HG02938 (cell line): ENCODE results near the gene PLEKHM3.

ENCODE experiments used
- ATAC-seq: cut with Tn5 transposase; IDR thresholded peaks from one replicate; pipeline ENCODE4 v1.9.1; 2021; ENCODE audit warnings: mild to moderate bottlenecking, moderate library complexity; ENCODE audit not compliant: unreplicated experiment

PLEKHM3 gene

GRCh38 chr2:207805566-207806226 lies 219.6 kb downstream of the PLEKHM3 start:
- no peak for ATAC-seq

- no peak for ATAC-seq
Observed at GRCh38 chr2:207802650-207803049, 222.7 kb downstream of the PLEKHM3 start.

- ATAC-seq = no peak
Observed at GRCh38 chr2:207801259-207801658, 224.1 kb downstream of the PLEKHM3 start.

DNA sequence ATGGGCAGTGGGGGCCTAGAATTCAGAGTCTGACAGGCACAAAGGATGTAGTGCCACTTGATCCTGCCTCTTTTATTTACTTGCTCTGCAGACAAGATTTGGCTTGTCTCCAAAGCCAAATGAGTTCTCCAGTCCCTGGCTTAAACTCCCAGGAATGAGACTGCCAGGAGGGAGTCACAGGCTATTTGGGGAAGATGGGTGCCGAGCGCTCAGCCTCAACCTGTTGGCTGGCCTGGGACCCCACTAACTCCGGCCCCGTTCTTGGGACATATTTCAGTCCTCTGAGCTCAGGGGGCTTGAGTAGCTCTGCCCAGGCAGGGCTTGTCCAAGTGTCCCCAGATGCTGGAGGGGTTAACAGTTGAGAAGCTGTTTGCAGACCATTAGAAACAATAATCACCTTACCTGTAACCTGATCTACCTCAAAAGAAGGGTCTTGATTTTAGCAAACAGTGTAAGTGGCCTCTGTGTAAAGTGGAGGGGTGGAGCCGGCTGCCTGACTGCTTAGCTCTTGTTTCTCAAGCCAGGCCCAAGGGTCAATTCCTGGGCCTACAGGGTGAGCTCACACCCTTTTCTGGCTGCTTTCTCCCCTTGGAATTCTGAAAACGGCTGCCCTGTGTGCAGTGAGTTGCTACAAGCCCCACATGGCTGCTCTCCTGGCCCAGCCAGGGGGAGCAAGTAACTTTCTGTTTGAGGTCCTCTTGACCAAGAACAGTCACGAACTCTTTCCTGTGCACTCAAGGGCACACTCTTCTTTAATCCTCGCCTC lies 228.6 kb downstream of the PLEKHM3 start:
- ATAC-seq = no peak

- ATAC-seq = no peak
Observed at GRCh38 chr2:207792244-207792785, 233.0 kb downstream of the PLEKHM3 start.

DNA sequence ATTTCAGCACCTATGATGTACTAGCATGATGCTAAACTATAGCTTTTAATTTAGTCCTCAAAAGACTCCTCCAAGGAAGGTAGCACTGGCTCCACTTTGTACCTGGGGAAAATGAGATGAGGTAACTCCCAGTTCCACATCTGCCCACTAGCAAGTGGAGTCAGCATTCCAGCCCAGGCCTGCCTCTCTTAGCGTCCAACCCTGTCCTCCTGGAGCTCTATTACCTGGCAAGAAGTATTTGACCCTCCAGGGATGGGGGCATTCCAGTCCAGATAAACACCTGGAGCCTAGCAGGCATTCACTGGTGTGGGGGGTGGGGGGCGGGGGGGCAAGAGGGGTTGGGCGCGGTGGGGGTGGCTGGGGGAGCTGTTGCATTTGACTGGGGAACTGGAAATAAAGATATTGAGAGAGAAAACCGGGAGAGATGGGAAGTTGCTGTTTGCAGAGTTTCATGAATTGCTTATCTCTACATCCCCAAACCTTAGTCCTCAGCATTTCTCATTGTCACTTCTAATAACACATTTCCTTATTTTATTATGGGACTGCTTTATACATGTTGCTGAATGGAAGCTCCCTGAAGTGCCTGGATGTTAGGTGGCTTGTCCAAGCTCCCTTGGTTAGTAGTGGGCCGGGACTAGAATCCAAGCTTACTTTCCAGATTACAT lies 233.6 kb downstream of the PLEKHM3 start:
- no peak for ATAC-seq

DNA sequence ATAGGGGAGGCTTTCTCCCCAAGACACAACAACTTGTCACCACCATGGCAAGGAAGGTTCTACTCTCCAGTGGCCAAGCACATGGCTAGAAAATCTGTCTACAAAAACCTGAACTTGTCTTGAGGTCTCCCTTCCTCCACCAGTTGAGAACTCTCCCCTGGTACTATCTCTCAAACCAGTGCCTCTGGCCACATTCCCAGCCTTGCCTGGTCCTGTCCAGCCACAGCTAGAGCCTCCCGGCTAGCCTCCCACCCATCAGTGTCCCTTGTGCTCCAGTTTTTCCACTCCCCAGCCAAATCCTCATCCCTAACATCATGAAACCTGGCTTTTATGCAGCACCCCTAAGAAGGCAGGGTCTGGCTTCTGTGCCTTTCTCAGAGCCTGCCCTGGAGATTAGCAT lies 234.4 kb downstream of the PLEKHM3 start:
- ATAC-seq = no peak

DNA sequence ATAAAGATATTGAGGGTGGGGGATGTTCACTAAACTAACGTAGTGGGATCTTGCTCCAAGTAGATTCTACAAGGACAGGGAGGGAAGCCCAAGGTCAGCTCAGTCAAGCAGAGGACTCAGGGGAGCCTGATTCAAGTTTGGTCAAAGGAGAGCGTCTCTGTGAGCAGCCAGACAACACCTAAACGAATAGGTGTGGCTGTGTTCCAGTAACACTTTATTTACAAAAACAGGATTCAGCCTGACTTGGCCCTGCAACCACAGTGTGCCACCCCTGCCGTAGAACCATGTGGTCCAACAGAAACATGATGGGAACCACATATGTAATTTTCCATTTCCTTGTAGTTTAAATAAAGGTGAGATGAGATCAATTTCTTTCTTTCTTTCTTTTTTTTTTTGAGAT lies 237.5 kb downstream of the PLEKHM3 start:
- ATAC-seq = no peak

GRCh38 chr2:207787017-207787416 lies 238.3 kb downstream of the PLEKHM3 start:
- no peak for ATAC-seq

DNA sequence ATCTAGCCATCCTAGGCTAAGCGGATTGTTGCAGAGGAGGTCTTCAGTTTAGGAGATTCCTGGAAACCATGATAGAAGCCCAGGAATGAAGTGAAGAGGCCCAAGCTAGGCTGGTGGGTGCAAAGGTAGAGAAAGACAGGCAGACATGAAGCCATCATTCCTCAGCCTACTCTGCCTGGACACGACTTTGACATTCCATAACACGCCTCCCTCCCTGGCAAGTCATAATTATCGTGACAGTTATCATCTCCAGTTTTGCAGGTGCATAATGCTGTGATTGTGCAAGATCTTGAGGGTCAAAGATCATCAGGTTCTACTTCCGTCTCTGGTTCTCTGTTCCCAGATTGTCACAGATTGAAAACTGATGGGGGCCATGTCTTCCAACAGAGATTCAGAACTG lies 240.4 kb downstream of the PLEKHM3 start:
- ATAC-seq = no peak

- ATAC-seq = no peak
Observed at GRCh38 chr2:207783514-207783913, 241.8 kb downstream of the PLEKHM3 start.

- ATAC-seq = no peak
Observed at GRCh38 chr2:207782238-207783030, 242.9 kb downstream of the PLEKHM3 start.

GRCh38 chr2:207779523-207779922 lies 245.8 kb downstream of the PLEKHM3 start:
- ATAC-seq = no peak

DNA sequence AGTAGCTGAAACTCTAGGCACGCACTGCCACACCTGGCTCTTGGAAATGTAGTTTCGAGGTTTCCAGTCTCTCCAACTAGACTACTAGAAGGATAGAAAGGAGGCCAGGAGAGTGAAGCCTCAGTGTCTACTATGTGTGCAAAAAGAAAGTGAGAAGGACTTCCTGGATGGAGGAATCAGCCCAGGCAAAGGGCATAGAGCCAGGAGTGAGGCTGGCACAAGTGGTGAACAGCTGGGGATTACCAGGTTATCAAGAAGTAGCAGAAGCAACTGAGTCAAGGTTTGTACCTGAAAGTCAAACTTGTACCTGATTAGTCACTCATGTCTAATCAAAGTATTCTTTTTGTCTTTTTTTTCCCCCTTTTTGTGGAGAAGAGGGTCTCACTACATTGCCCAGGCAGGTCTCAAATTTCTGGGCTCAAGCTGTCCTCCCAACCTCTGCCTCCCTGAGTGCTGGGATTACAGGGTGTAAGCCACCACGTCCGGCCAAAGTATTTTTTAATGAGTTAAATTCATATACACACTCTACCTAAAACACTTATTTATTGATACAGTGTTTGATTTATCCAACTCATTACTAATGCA lies 246.9 kb downstream of the PLEKHM3 start:
- no peak for ATAC-seq

GRCh38 chr2:207777124-207777523 lies 248.2 kb downstream of the PLEKHM3 start:
- no peak for ATAC-seq

- no peak for ATAC-seq
Observed at GRCh38 chr2:207775473-207775872, 249.9 kb downstream of the PLEKHM3 start.

DNA sequence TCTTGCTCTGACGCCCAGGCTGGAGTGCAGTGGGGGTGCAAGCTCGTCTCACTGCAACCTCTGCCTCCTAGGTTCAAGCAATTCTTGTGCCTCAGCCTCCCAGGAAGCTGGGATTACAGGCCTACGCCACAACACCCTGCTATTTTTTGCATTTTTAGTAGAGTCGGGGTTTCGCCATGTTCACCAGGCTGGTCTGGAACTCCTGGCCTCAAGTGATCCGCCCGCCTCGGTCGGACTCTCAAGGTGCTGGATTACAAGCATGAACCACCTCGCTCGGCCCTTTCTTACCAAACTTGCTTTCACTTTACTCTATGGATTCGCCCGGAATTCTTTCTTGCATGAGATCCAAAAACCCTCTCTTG lies 252.5 kb downstream of the PLEKHM3 start:
- ATAC-seq = no peak

GRCh38 chr2:207772081-207772843 lies 253.1 kb downstream of the PLEKHM3 start:
- ATAC-seq = no peak

GRCh38 chr2:207771421-207771820 lies 253.9 kb downstream of the PLEKHM3 start:
- ATAC-seq = no peak
